K562 (cell line): Measurements from ENCODE around the gene DPF1. TPM values are rescaled to one million over a fixed set of nuclear protein-coding genes. Genes with fewer than 3 reads are reported as not detected.

Source experiments
- BRD4 ChIP-seq: fragments of 200-600 bp; sonication (generic); IDR thresholded peaks from 2 replicates; pipeline ENCODE4 v1.6.1; 2017; ENCODE audit warnings: inconsistent platforms
- CTCF ChIP-seq, 3 experiments: IDR thresholded peaks in 2 of 3; conservative IDR thresholded peaks in 1 of 3; 2 replicates each; pipeline ENCODE4 v1.5.1; 2011 to 2012; ENCODE audit warnings: low read length in 3 of 3, mild to moderate bottlenecking in 3 of 3, control low read depth in 2 of 3, improper control_type of control experiment in 1 of 3, inconsistent platforms in 1 of 3, low read depth in 1 of 3, mixed read lengths in 1 of 3, moderate library complexity in 1 of 3; ENCODE audit not compliant: insufficient read depth in 2 of 3
- E2F6 ChIP-seq, 2 experiments: IDR thresholded peaks; 2 replicates each; pipeline ENCODE4 v1.6.1; 2011; ENCODE audit warnings: borderline replicate concordance in 1 of 2, control low read depth in 1 of 2, low read depth in 1 of 2, low read length in 1 of 2, mild to moderate bottlenecking in 1 of 2, mixed read lengths in 1 of 2, moderate library complexity in 1 of 2; ENCODE audit not compliant: insufficient read depth in 1 of 2, insufficient read length in 1 of 2, poor library complexity in 1 of 2, severe bottlenecking in 1 of 2; ENCODE audit errors: extremely low read depth in 1 of 2
- PHF20 ChIP-seq: fragments of 450-650 bp; IDR thresholded peaks from 2 replicates; pipeline ENCODE4 v1.6.1; 2018; ENCODE audit not compliant: partially characterized antibody
- PRDM10 ChIP-seq: fragments of 450-650 bp; IDR thresholded peaks from 2 replicates; pipeline ENCODE4 v1.6.1; 2018; ENCODE audit not compliant: partially characterized antibody
- RBFOX2 ChIP-seq: fragments of 200-400 bp; formaldehyde crosslinking; IDR thresholded peaks from 2 replicates; pipeline ENCODE4 v1.6.1; 2017; ENCODE audit warnings: low read depth, mild to moderate bottlenecking, low read length, moderate library complexity
- ZNF280B ChIP-seq: fragments of 250-450 bp; sonication (Bioruptor Pico); IDR thresholded peaks from 2 replicates; pipeline ENCODE4 v1.5.1; 2021; ENCODE audit warnings: mild to moderate bottlenecking
- ZNF76 ChIP-seq: fragments of 250-450 bp; sonication (Bioruptor Pico); IDR thresholded peaks from 2 replicates; pipeline ENCODE4 v1.4.0; 2020; ENCODE audit warnings: mild to moderate bottlenecking, moderate library complexity, borderline replicate concordance
- polyA plus RNA-seq, 8 experiments: library from polyadenylated mRNA; depleted of rRNA in 4 of 8; stranded (reverse) in 5 of 8; unstranded in 3 of 8; fragments of >200 nt; fragmentation: Nextera tagmentation in 2 of 8; fragmentation: Illumina TruSeq in 1 of 8; extraction: Ambion mirVana in 2 of 8; extraction: Trizol in 1 of 8; gene quantifications; 2 replicates each; pipeline versions ENCODE4 v1.2.1 to v1.2.3, GENCODE V29; 2011 to 2014; ENCODE audit warnings: inconsistent platforms in 1 of 8, missing spikeins in 1 of 8
- total RNA-seq, 7 experiments: library from RNA; depleted of rRNA in 6 of 7; stranded (reverse); fragments of >200 nt in 6 of 7; fragmentation: Illumina TruSeq in 2 of 7; extraction: Trizol in 2 of 7; gene quantifications; 2 replicates each; pipeline versions ENCODE4 v1.2.1 to v1.2.3, GENCODE V29; 2011 to 2021; ENCODE audit warnings: low replicate concordance in 1 of 7

The DPF1 gene
- total and polyA plus RNA-seq, 9 of the 15 experiments (the other 6 are each of a cell fraction or from before 2014, with no cell fraction given): 0.10 to 5.7 (median 3.1) TPM

GRCh38 chr19:38270587-38271167 lies 46.7 kb upstream of the DPF1 start (continued):
- TF ChIP-seq ZNF280B (CRISPR knock-in tag): no peak
- no peak for TF ChIP-seq BRD4
- TF ChIP-seq E2F6 (IDR thresholded peaks at IDR 0.05; ENCODE audit: borderline replicate concordance in 1 of 2, extremely low read depth in 1 of 2, insufficient read depth in 1 of 2, insufficient read length in 1 of 2, low read depth in 1 of 2, low read length in 1 of 2, poor library complexity in 1 of 2, severe bottlenecking in 1 of 2): peak; percentile 33 to 62
- TF ChIP-seq PHF20: peak; percentile 41
- no peak for TF ChIP-seq ZNF76 (CRISPR knock-in tag)
- TF ChIP-seq CTCF (IDR thresholded peaks at IDR 0.05 in 2 of 3, conservative IDR thresholded peaks at IDR 0.05 in 1 of 3; ENCODE audit: insufficient read depth in 2 of 3, low read depth in 1 of 3, low read length in 3 of 3): no peak
- TF ChIP-seq RBFOX2: no peak
- TF ChIP-seq PRDM10: peak; percentile 49
